HuH-7.5 (cell line): Measurements from ENCODE around the gene CACHD1.

Experiments
- DNase-seq: peaks from one replicate; pipeline ENCODE4 v3.0.0; 2011; ENCODE audit warnings: low spot score

CACHD1 gene

DNA sequence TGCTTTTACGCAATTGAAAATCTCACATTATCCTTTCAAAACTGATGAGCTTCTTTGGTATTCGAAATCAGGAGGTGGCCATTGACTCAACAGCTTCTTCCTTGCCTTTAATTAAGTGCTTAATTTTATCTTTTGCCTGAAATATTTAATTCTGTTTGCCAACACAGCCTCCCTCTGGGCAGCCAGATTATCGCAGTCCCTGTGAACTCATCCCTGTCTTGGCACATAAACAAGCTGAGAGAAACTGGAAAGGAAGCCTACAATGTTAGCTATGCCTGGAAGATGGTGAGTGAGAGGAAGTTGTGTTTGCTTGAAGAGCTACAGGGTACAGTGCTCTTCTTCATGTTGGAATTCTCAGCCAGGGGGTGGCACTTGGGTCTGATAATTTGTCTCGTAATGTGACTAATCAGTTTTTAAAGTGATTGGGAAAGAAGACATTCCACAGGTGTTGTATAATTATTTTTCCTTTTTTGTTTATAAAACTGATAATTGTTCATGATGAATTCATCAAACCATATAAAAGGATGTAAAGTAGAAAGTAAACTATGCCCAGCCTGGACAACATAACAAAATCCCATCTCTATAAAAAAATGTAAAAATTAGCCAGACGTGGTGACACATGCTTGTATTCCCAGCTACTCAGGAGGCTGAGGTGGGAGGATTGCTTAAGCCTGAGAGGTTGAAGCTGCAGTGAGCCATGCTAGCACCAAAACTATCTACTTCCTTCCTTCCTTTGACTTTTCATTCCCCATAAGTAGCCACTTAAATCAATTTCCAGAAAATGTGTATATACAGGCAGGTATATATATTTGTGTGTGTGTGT is 184.8 kb downstream of the CACHD1 start:
- no peak for DNase-seq

DNA sequence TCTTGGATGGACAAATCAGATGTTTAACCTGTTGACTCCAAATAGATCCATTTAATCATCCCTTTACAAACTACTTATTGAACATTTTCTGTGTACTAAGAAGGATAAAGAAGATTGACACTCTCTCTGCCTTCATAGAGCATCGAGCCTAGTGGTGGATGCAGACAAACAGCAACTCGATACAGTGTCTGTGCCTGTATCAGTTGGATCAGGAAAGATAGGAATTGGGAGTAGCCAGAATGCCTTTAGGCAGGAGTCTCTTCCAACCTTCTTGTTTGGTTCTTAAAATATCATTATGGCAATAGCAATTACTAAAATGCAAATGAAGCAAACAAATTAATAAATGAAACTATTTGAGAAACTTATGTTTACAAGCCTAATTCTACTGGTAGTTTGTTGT is 185.9 kb downstream of the CACHD1 start:
- no peak for DNase-seq

DNA sequence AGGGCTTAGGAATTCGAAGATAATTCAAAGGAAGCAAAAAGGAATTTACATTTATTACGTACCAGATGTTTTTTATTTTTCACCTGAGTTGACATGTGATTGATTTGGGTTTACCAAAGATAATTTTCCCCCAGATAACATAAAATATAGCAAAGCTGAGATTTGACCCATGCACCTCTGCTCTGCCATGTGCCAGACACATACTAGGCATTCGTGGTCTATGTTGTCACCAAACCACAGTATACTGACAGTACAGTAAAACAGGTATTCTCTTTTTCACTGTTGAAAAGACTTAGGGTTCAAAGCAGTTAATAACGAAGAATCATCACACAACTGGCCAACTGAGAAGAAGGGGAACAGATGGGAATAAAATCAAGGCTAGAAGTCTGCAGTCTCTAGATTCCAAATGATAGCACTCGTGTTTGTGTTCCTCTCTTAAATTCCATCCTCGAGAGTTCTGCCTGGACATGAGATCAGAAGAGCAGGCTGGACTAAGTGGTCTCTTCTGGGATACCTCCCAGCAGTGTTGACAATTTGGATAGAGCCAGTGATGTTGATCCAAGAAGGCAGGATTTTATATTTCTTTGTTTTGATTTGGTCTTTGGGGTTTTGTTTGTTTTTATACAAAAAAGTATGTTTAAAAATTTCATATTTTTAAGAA is 189.7 kb downstream of the CACHD1 start:
- DNase-seq, result no peak

DNA sequence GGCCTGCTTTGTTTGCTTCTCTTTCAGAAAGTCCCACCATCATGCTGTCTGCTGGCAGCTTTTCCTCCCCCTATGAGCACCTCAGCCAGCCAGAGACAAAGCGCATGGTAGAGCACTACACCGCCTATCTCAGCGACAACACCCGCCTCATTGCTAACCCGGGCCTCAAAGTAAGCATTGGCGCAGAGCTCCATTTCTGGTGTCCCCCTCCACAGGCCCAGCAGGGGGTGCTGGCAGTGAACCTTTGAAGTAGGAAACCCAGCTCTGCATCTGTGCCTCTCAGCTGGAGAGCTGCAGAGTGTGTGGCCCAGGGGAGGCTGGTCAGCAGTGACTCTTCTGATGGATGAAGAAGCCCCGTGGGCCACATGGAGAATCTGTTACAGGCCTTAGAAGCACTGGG is 193.7 kb downstream of the CACHD1 start:
- DNase-seq, result no peak

DNA sequence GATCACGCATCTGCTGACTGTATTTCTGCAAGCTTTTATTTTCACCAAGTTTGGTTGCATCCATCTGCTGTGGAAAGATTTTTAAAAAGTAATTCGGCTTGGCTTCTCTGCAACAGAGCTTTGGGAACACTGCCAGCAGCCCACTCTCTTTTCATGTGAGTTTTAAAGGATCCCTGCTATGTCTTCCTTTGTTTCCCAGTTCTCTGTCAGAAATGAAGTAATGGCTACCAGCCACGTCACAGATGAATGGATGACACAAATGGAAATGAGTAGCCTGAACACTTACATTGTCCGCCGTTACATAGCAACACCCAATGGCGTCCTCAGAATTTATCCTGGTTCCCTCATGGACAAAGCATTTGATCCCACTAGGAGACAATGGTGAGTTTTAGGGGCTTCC is 194.4 kb downstream of the CACHD1 start:
- no peak for DNase-seq

DNA sequence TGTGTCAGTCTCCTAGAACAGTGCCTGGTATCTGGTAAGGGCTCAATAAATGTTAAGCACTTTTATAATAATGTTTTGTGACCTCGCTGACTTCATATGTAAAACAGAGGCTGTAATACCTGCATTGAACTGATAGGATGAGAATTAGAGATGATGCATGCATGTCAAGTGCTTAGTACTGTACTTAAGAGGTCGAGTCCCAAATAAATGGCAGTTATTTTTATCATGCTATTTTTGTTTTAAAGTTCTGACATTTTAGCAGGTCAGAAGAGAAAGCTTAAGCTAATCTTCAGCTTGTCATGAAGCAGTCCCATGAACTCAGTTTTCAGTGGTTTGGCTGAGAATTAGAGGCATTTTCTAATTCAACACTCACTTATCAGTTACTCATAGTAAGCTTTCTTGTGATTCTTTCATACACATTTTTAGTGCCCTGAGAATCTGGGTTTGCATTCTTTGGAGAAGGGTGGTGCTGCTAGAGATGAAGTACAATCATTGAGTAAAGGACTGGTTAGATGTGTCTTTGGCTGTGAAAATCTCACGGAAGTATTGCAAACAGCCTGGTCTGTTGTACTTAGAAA is 199.3 kb downstream of the CACHD1 start:
- DNase-seq, result no peak

DNA sequence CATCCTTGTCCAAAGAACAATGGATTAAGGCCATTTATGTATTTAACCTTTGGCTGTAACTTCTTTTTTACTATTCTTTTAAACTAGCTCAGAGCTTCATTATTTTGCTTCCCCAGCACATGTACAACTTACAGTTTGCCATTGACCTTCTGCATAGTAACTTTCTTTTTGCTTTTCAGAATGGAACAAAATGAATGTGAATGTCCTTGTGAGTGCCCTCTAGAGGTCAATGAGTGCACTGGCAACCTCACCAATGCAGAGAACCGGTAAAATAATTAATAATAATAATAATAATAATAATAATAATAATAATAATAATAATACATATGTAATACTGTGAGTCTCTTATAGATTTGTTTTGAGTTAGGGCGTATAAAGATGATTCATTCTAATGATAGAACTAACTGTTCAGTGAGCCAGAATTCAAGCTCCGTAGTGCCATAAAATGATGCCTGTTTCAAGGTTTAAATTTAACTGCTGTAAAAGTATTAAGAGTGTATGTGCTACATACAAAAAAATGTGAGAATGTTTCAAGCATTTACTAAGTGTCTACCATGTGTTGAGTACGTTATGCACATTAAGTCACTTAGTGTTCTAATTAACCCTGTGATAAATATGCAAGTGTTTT is 205.9 kb downstream of the CACHD1 start:
- no peak for DNase-seq

DNA sequence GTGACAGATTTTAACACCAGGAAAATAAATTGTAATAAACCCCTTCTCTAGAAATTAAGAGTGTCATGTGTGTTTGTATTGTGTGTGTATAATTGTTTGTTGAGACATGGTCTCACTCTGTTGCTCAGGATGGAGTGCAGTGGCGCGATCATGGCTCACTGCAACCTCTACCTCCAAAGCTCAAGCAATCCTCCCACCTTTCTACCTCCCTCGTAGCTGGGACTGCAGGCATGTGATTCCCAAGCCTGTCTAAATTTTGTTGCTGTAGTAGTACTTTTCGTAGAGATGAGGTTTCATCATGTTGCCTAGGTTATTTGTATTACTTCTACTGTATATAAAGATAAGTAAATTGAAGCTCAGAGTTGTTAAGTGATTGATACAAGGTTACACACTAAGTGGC is 206.5 kb downstream of the CACHD1 start:
- DNase-seq, result no peak

DNA sequence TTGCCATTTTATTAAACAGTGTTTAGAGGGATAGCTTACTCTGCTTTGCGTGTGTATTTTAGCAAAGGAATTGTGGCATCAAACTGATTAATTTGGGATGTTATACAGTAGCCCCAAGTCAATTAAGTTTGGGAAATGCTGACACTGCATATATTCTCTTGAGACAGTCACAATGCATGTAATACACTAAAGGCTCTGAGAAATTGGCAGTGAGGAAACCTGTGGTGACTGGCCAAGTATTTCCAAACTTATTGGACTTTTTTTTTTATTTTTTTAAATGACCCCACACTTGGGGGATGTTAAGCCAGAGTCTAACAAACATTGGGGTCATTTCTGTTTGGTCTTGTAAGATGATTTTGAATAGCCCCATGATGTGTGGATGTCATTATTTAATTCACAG is 207.6 kb downstream of the CACHD1 start:
- no peak for DNase-seq

DNA sequence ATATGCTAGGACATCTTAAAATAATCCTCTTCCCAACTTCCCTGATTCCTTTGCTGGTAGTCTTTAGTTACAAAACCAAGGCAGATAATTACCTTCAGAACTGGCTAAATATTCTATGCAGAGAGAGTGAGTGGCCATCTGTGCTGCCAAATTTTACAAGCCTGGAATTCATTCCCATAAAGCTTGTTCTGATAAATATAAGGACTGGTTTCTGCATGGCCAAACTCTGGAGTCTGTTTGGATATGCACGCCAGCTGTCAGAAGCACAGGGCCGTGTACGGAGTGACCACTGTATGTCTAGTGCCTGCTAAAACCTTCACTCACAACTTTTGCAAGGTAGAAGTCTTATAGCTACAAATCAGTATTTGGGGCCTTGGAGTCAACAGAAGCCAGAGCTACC is 208.4 kb downstream of the CACHD1 start:
- no peak for DNase-seq

DNA sequence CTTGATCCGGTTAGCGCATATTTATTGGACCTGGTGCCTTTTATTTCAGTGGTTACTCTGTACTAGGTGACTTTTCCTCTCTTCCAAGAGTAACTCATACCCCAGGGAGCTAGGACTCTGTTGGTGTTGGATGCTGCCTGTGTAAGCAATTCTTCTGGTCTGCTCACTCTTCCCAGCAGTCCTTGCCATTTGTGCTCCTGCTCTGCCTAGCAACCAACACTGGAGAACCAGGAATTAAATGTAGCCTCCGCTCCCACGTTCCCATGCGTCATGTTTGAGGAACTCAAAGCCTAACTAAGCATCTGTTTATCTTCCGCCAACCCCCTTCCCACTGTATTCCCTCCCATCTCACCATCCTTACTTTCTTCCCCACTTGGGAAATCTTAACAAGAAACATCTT is 209.2 kb downstream of the CACHD1 start:
- DNase-seq, result no peak

DNA sequence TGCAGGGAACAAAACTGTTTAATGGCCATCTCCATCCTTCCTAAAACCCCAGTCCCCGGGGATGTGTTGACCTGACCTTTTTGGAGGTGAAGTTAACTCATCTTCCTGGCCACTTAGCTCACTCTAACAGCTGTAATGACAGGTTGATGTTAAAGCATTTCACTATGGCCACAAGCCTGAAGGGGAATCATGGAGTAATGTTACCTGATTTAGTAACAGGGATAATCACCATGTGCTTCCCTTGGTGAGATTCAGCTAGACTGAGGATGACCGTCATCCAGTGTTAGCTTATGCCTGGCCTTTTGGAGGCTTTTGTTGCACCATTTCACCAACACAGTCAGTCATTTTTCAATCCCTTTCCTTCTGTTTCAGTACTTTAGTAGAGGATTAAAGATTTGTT is 210.7 kb downstream of the CACHD1 start:
- DNase-seq, result no peak

DNA sequence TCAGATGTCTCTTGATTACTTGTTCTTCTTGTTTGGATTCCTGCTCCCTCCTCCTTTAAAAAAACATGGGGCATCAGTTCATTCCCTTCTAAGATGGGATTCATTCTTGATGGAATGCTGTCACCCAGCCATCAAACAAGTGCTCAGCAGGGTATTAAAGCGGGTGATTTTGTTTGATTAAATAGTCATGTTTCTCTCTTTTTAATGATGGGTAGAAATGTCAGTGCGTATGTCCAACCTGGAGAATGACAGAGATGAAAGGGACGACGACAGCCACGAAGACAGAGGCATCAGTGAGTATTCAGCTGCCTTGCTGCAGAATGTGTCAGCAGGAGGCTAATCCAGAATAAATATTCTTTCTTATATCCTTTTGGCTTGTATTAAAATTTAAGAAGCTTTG is 211.1 kb downstream of the CACHD1 start:
- DNase-seq, result no peak

DNA sequence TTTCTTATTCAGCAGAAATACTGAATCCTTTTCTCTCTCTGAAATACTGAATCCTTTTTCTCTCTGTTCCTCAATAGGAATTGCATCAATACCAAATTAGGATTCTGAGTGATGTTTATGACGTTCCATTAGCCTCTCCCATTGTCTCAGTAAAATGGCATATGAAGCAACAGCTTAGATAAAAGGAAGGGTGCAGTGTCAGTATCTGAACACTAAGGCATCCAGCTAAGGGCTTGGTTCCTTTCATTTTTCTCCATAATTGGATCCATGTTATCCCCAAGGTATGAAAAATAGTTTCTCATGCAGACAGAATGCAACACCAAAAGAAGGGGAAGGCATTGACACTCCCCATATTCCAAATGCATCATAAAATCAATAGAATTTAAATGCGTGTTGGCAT is 213.5 kb downstream of the CACHD1 start:
- no peak for DNase-seq

DNA sequence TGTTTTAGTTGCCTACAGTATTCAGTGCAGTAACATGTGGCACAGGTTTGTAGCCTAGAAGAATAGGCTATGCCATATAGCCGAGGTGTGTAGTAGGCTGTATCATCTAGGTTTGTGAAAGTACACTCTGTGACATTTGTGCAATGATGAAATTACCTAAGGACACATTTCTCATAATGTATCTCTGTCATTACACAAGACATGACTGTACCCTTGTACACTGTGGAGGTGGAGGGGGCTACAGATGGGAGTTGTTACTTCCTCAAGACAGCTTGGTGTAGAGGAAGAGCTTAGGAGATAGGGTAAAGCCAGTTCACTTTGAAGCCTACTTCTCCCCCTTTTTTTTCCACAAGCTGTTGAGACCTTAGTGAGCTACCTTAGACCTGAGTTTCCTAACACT is 215.3 kb downstream of the CACHD1 start:
- DNase-seq, result no peak

DNA sequence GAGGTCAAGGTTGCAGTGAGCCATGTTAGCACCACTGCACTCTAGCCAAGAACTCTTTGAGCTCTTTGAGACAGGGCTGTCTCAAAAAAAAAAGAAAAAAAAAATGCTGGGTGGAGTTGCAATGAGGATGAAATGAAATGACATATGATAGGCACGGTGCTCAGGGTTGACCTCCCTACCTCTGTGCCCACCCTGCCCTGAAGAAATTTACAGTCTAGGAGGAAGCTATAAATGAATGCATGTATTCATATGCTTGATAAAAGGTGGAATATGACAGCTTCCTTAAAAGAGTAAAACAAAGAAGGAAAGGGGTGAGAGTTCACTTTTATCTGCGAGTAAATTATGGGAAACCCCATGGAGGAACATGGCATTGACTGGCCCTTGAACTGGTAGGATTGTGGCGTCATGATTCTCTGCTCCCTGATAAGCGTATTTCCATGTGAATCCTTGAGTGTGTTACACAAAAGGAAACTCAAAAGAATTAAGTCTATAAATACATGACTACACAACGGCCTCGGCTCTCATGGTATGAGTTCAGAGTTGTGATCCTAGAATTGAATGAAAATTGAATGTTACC is 215.9 kb downstream of the CACHD1 start:
- DNase-seq, result no peak

DNA sequence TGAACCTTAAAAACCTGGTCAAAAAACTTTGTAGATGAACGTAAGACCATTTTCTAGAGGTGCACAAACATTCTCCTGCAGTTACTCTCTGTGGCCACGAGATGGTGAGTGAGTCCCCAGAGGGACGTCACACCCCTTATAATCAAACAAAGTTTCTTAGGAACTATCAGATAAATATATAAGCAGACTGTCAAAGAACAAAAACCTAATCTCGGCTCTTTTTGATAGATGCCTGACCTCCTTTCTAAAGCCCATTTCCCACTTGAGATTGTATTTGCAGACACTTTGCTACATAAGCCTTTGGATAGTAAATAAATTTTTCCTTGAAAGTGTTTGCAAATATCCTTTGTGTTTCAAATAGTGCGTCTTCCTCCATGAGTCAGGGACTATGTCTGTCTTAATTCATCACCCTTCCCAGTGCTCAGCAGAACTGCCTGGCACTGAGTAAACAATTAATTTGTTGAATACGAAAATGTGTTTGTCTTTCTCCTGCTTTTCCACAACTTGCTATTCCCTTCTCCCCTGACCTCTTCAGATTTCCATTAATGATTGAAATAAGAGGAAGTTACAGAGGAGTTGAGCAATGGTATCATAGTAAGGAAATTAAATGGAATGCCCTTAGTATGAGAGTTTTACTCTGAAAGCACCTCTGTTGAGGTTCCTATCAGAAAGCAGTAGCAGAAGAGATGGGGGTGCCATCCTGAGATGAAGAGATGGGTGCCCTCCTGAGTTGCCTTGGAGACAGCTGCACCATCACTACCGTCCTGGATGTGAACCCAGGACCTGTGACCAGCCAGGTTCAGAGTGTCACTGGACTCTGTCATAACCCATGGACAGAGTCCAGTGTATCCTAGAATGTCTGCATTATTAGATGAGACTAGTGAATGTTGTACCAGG is 217.1 kb downstream of the CACHD1 start:
- peak; percentile 20 for DNase-seq

DNA sequence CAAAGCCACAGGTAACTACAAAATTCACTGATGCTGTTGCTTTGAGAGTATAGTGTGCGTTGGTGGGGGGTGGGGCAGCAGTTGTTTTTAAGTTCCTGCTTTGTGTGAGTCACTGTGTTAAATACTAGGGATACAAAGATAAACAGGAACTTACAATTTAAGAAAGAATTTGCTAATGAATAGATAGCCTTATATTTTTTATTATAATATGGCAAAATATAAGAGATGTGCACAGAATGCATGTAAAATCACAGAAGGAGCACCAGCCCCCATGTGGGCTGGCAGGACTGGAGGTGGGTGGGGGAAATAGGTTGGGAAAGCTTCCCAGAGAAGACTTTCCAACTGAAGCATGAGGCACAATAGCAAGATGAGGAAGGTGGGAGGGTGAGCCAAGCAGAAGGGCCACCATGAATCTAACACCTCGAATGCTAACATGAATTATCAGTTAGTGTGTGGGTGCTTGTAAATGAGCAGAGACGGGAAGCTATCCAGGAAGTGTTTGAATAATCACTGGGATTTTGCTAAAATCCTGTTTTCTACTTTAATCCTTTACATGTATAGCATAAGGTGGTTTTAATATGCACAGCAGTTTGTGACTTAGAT is 217.9 kb downstream of the CACHD1 start:
- DNase-seq, result no peak

DNA sequence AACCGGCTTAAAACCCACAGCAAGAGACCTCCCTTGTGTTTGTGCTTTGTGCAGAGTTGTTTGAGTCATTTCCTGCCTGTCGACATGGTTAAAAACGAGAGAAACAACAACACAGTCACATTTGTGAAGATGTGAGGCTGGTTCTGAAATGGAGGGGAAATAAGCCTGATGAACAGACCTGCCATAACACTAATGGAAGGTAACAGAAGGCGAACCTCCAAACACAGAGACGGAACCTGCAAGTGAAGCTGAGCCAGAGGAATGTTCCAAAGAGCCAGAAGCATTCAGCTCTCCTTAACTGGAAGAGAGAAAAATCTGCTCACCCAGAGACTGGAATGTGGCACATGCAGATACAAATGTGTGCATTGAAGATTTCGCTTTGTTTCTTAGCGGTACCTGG is 221.7 kb downstream of the CACHD1 start:
- DNase-seq, result no peak

DNA sequence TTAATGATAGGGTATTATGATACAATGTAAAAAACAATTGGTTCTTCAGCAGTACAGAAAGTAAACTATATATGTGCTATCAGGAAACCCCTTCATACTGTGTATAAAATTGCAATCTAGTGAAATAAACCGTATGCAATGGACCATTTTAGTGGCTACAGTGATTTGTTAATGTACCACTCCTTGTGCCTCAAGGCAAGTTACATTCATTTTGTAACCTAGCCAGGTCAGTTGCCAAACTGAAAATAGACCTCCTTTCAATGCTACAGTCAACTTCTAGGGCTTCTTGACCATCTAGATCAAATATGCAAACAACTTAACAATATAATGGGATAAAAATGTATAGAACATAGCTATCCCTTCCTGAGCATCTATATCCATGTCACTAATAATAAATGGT is 223.0 kb downstream of the CACHD1 start:
- no peak for DNase-seq

DNA sequence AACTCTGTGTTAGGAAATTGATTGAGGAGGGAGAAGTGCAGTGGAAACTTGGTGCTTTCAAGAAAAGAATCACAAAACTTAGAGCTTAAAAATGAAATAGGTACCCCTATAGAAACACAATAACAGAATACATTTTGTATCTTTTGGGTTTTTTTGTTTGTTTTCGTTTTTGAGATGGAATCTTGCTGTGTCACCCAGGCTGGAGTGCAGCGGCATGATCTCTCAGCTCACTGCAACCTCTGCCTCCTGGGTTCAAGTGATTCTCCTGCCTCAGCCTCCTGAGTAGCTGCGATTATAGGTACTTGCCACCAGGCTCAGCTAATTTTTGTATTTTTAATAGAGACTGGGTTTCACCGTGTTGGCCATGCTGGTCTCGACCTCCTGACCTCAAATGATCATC is 223.5 kb downstream of the CACHD1 start:
- no peak for DNase-seq
